Measurements from ENCODE around the gene ADAMTS18.
"Not testable (repeated sequence)": the region's sequence is repeated elsewhere in the genome, so short reads cannot be mapped to it uniquely, and the experiment has no call there.

Gene ADAMTS18

GRCh38 chr16:77322757-77323156 lies 112.1 kb downstream of the ADAMTS18 start:
- DNase-seq: no peak

GRCh38 chr16:77317059-77317458 lies 117.8 kb downstream of the ADAMTS18 start:
- DNase-seq: peak; percentile 12

- DNase-seq: no peak
Measured at GRCh38 chr16:77310877-77311276, 124.0 kb downstream of the ADAMTS18 start.

GRCh38 chr16:77308163-77308561 lies 126.7 kb downstream of the ADAMTS18 start:
- DNase-seq: peak; percentile 84

- peak; percentile 47 for DNase-seq
Measured at GRCh38 chr16:77307426-77308162, 127.2 kb downstream of the ADAMTS18 start.

GRCh38 chr16:77306075-77306474 lies 128.8 kb downstream of the ADAMTS18 start:
- no peak for DNase-seq

- no peak for DNase-seq
Measured at GRCh38 chr16:77304877-77305276, 130.0 kb downstream of the ADAMTS18 start.

GRCh38 chr16:77304134-77304533 lies 130.7 kb downstream of the ADAMTS18 start:
- no peak for DNase-seq

- no peak for DNase-seq
Measured at GRCh38 chr16:77302674-77303073, 132.2 kb downstream of the ADAMTS18 start.

- DNase-seq: no peak
Measured at GRCh38 chr16:77302249-77302648, 132.6 kb downstream of the ADAMTS18 start.

GRCh38 chr16:77300256-77300655 lies 134.6 kb downstream of the ADAMTS18 start:
- DNase-seq: no peak

- no peak for DNase-seq
Measured at GRCh38 chr16:77299395-77299794, 135.4 kb downstream of the ADAMTS18 start.

GRCh38 chr16:77298418-77299360 lies 136.1 kb downstream of the ADAMTS18 start:
- no peak for DNase-seq

GRCh38 chr16:77297996-77298395 lies 136.8 kb downstream of the ADAMTS18 start:
- DNase-seq: no peak

GRCh38 chr16:77295896-77296295 lies 138.9 kb downstream of the ADAMTS18 start:
- no peak for DNase-seq

- no peak for DNase-seq
Measured at GRCh38 chr16:77290451-77291115, 144.3 kb downstream of the ADAMTS18 start.

- DNase-seq: no peak
Measured at GRCh38 chr16:77289331-77289809, 145.5 kb downstream of the ADAMTS18 start.

GRCh38 chr16:77288222-77288621 lies 146.6 kb downstream of the ADAMTS18 start:
- no peak for DNase-seq

GRCh38 chr16:77285676-77286075 lies 149.2 kb downstream of the ADAMTS18 start:
- DNase-seq: no peak

- no peak for DNase-seq
Measured at GRCh38 chr16:77282345-77282744, 152.5 kb downstream of the ADAMTS18 start.

- DNase-seq: not testable (repeated sequence)
Measured at GRCh38 chr16:77279316-77279715, 155.5 kb downstream of the ADAMTS18 start.

- no peak for DNase-seq
Measured at GRCh38 chr16:77277571-77277970, 157.3 kb downstream of the ADAMTS18 start.

- DNase-seq: no peak
Measured at GRCh38 chr16:77277141-77277540, 157.7 kb downstream of the ADAMTS18 start.

All from activated CD4-positive, alpha-beta T cell treated with anti-CD3 and anti-CD28 coated beads, Interleukin-2, amount 50 U/mL, for 16 hours (primary cell).